Measurements from ENCODE around the gene IL24. TPM values are rescaled to one million over a fixed set of nuclear protein-coding genes. Genes with fewer than 3 reads are reported as not detected.

IL24 gene
- total RNA-seq, 1 experiment from 2014 or later, result not detected

- DNase-seq (ENCODE audit: low read depth, low spot score) (no peak), ATAC-seq (no peak)
- Histone ChIP-seq H4K20me1 (ENCODE audit: insufficient read depth) (no peaks in the 10 kb centered on the region), H3K79me2 (ENCODE audit: insufficient read depth, low read length) (no peaks in the 10 kb centered on the region), H3K27me3 (ENCODE audit: insufficient read depth, low read length) (no peaks in the 10 kb centered on the region; the same call in 1 of the 2 replicates), H3K9me2 (ENCODE audit: insufficient read depth) (no peaks in the 10 kb centered on the region), H3K4me3 (replicated peaks in 1 of 2; ENCODE audit: low read depth in 1 of 2, low read length in 2 of 2) (no peak overlapping the region), H3K9ac (ENCODE audit: low read length) (no peak overlapping the region), H3K9me3 (ENCODE audit: control insufficient read depth in 1 of 2, insufficient read depth in 1 of 2, low read depth in 1 of 2, low read length in 2 of 2) (no peaks in the 10 kb centered on the region), H3K27ac (ENCODE audit: low read depth, low read length) (no peak overlapping the region), H2AFZ (ENCODE audit: low read depth, low read length, poor library complexity, severe bottlenecking) (no peak overlapping the region), H3K4me1 (ENCODE audit: control insufficient read depth in 1 of 2, insufficient read depth in 2 of 2, low read length in 2 of 2) (peaks cover 0 to 10% of the 10 kb centered on the region in 2 experiments; a peak in 2 of 4 replicates), H3K36me3 (ENCODE audit: control insufficient read depth in 1 of 2, insufficient read depth in 2 of 2, low read length in 2 of 2) (no peaks in the 10 kb centered on the region), H3K4me2 (ENCODE audit: low read length) (no peak overlapping the region)
- ChIA-PET RAD21 (ENCODE audit: low non-redundant PET in 1 of 2, low total read pairs in 2 of 2, uncharacterized antibody in 2 of 2, unreplicated experiment in 2 of 2) (no interaction called here), CTCF (interaction anchor here (2.9 to 3.0 kb wide), 2 partner anchors 19 to 68 kb away, joined by 15 to 48 read pairs; no protein-coding TSS in a partner anchor), POLR2A (no interaction called here)
- intact Hi-C loops (cut with micrococcal nuclease), result loop anchor here (2.0 to 5.0 kb wide), 4 partner anchors 57 to 437 kb away; no protein-coding TSS in a partner anchor
- BruUV-seq (replicated peaks), result no TSS peak
- no peak for TF ChIP-seq RAD21 (IDR thresholded peaks at IDR 0.05; ENCODE audit: low read depth)
- TF ChIP-seq MAX (IDR thresholded peaks at IDR 0.05), result no peak
- TF ChIP-seq POLR2A (IDR thresholded peaks at IDR 0.05; ENCODE audit: borderline replicate concordance, extremely low read depth, insufficient read depth, insufficient read length), result no peak
- TF ChIP-seq SP1 (IDR thresholded peaks at IDR 0.05; ENCODE audit: low read depth), result no peak
- no peak for TF ChIP-seq POLR2AphosphoS5 (IDR thresholded peaks at IDR 0.05; ENCODE audit: low read depth, low read length)
- TF ChIP-seq EZH2phosphoT487 (IDR thresholded peaks at IDR 0.05; ENCODE audit: borderline replicate concordance), result no peak
- no peak for TF ChIP-seq CBX3 (IDR thresholded peaks at IDR 0.05; ENCODE audit: low read depth)
- TF ChIP-seq ATF3 (IDR thresholded peaks at IDR 0.05), result no peak
- no peak for TF ChIP-seq FOSL1 (IDR thresholded peaks at IDR 0.05; ENCODE audit: low read depth)
- TF ChIP-seq CEBPB (IDR thresholded peaks at IDR 0.05; ENCODE audit: low read depth), result no peak
- TF ChIP-seq ZBTB33 (IDR thresholded peaks at IDR 0.05; ENCODE audit: extremely low read depth, insufficient replicate concordance, low read length), result no peak
- TF ChIP-seq ZNF274 (IDR thresholded peaks at IDR 0.05; ENCODE audit: low read depth, low read length), result no peak
- TF ChIP-seq SRF (IDR thresholded peaks at IDR 0.05; ENCODE audit: low read depth), result no peak
- no peak for TF ChIP-seq EZH2 (IDR thresholded peaks at IDR 0.05)
- no peak for TF ChIP-seq EGR1 (IDR thresholded peaks at IDR 0.05; ENCODE audit: low read depth)
- no peak for TF ChIP-seq TCF7L2 (IDR thresholded peaks at IDR 0.05; ENCODE audit: borderline replicate concordance, extremely low read depth, insufficient read depth, insufficient read length)
Measured at GRCh38 chr1:206913766-206914537, 16.7 kb downstream of the IL24 start.
